ENCODE measurements around the gene PELI2. TPM values are rescaled to one million over a fixed set of nuclear protein-coding genes. Genes with fewer than 3 reads are reported as not detected.
A peak's percentile ranks its signal among the peaks of the same experiment; 100 is the strongest.

PELI2 gene
- total RNA-seq, 1 experiment from 2014 or later: 0.19 TPM

- peaks cover 21% of the 10 kb centered on the region for H3K4me1 Mint-ChIP-seq (ENCODE audit: insufficient read depth, unreplicated experiment)
- peaks cover 2% of the 10 kb centered on the region for H3K27me3 Mint-ChIP-seq (ENCODE audit: insufficient read depth, unreplicated experiment)
- POLR2A ChIA-PET: interaction anchor here (0.7 to 0.9 kb wide), 3 partner anchors 9 to 29 kb away, joined by 3 to 4 read pairs (median 3); no protein-coding TSS in a partner anchor
- peaks cover 4% of the 10 kb centered on the region for H3K36me3 Mint-ChIP-seq (ENCODE audit: insufficient read depth, unreplicated experiment)
- no TSS peak for BruUV-seq (replicated peaks)
- intact Hi-C loops (cut with micrococcal nuclease): no loop called here
- H3K27ac Mint-ChIP-seq (ENCODE audit: low read depth, unreplicated experiment): peak overlapping the region; percentile 63
- TF ChIP-seq CTCF (IDR thresholded peaks at IDR 0.05; ENCODE audit: unreplicated experiment): no peak
- CTCF ChIA-PET: no interaction called here
- no peaks in the 10 kb centered on the region for H3K9me3 Mint-ChIP-seq (ENCODE audit: unreplicated experiment)
- peak; percentile 58 for DNase-seq (ENCODE audit: unreplicated experiment)
- H3K4me3 Mint-ChIP-seq (ENCODE audit: unreplicated experiment): no peak overlapping the region
Observed at GRCh38 chr14:56145965-56146364, 27.8 kb downstream of the PELI2 start.

DNA sequence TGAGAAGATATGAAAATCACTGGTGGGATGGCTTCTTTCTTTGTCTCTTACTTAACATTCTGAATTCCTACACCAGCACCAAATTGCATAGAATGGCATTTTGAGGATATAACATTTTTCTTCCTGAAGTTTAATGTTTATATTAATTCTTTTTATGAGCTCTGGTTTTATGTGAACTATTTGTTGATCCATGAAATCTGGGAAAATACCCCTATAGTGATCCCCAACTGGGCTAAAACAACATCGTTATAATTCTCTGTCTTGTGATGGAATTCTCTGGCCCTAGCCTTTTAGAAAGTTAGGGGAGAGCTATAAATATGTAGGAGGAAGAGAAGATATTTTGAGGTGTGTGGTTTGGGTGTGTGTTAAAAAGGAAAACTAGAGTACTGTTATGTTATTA lies 29.2 kb downstream of the PELI2 start:
- BruUV-seq (replicated peaks): no TSS peak
- CTCF ChIA-PET: no interaction called here
- TF ChIP-seq CTCF (IDR thresholded peaks at IDR 0.05; ENCODE audit: unreplicated experiment): no peak
- Mint-ChIP-seq H3K9me3 (ENCODE audit: unreplicated experiment) (no peaks in the 10 kb centered on the region), H3K4me1 (ENCODE audit: insufficient read depth, unreplicated experiment) (peaks cover 21% of the 10 kb centered on the region), H3K27ac (ENCODE audit: low read depth, unreplicated experiment) (no peak overlapping the region), H3K27me3 (ENCODE audit: insufficient read depth, unreplicated experiment) (no peaks in the 10 kb centered on the region), H3K4me3 (ENCODE audit: unreplicated experiment) (no peak overlapping the region), H3K36me3 (ENCODE audit: insufficient read depth, unreplicated experiment) (peaks cover 4% of the 10 kb centered on the region)
- intact Hi-C loops (cut with micrococcal nuclease): no loop called here
- no peak for DNase-seq (ENCODE audit: unreplicated experiment)
- POLR2A ChIA-PET: interaction anchor here (0.9 kb wide), 1 partner anchor 14 kb away, joined by 3 read pairs; no protein-coding TSS in a partner anchor

- Mint-ChIP-seq H3K4me1 (ENCODE audit: insufficient read depth, unreplicated experiment) (peaks cover 24% of the 10 kb centered on the region), H3K36me3 (ENCODE audit: insufficient read depth, unreplicated experiment) (peaks cover 4% of the 10 kb centered on the region), H3K9me3 (ENCODE audit: unreplicated experiment) (no peaks in the 10 kb centered on the region), H3K4me3 (ENCODE audit: unreplicated experiment) (no peak overlapping the region), H3K27me3 (ENCODE audit: insufficient read depth, unreplicated experiment) (no peaks in the 10 kb centered on the region), H3K27ac (ENCODE audit: low read depth, unreplicated experiment) (no peak overlapping the region)
- no peak for TF ChIP-seq CTCF (IDR thresholded peaks at IDR 0.05; ENCODE audit: unreplicated experiment)
- intact Hi-C loops (cut with micrococcal nuclease): no loop called here
- no TSS peak for BruUV-seq (replicated peaks)
- DNase-seq (ENCODE audit: unreplicated experiment): no peak
- CTCF ChIA-PET: no interaction called here
- POLR2A ChIA-PET: interaction anchor here (0.6 to 0.9 kb wide), 2 partner anchors 15 to 102 kb away, joined by 3 read pairs; no protein-coding TSS in a partner anchor
Observed at GRCh38 chr14:56147986-56148901, 30.0 kb downstream of the PELI2 start.

DNA sequence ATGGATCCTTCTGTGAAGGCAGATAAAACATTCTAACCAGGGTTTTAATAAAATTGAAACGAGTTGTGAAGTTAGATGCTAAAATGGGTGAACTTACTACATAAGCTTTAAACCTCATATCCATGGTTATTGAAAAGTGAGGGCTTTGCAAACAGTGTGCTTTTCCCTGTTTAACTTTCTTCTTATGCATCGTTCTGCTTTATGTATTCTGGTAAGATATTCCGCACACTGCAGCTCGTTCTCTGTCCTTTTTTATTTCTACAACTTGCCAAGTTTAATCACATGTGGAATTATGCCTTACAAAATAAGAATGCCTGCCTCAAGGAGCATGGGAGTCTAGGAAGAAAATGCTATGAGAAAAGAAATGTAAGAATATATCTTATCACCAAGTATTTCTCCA lies 30.9 kb downstream of the PELI2 start:
- Mint-ChIP-seq H3K9me3 (ENCODE audit: unreplicated experiment) (no peaks in the 10 kb centered on the region), H3K27ac (ENCODE audit: low read depth, unreplicated experiment) (no peak overlapping the region), H3K4me1 (ENCODE audit: insufficient read depth, unreplicated experiment) (peaks cover 29% of the 10 kb centered on the region), H3K27me3 (ENCODE audit: insufficient read depth, unreplicated experiment) (no peaks in the 10 kb centered on the region), H3K4me3 (ENCODE audit: unreplicated experiment) (no peak overlapping the region), H3K36me3 (ENCODE audit: insufficient read depth, unreplicated experiment) (peaks cover 4% of the 10 kb centered on the region)
- BruUV-seq (replicated peaks): no TSS peak
- TF ChIP-seq CTCF (IDR thresholded peaks at IDR 0.05; ENCODE audit: unreplicated experiment): no peak
- POLR2A ChIA-PET: interaction anchor here (0.6 kb wide), 1 partner anchor 103 kb away, joined by 3 read pairs; no protein-coding TSS in a partner anchor
- CTCF ChIA-PET: no interaction called here
- DNase-seq (ENCODE audit: unreplicated experiment): no peak
- intact Hi-C loops (cut with micrococcal nuclease): no loop called here
